HCT116 (cell line): ENCODE data around the gene GPS1. TPM values are rescaled to one million over a fixed set of nuclear protein-coding genes. Genes with fewer than 3 reads are reported as not detected.

Experiments used
- ATAC-seq: fragments of 200-7000 bp; cut with Tn5 transposase; 2 replicates; pipeline ENCODE4 v1.9.1; 2020; ENCODE audit warnings: mild to moderate bottlenecking, moderate library complexity
- BruUV-seq: library from RNA; stranded (reverse); fragments of 400-500 nt; replicated peaks from 2 replicates; lab custom pipeline; 2021; lab: Mats Ljungman, UMichigan
- CTCF ChIA-PET: fragments of 300-600 bp; sonication (Branson Sonifier 250); formaldehyde crosslinking; loops from one replicate; lab custom pipeline; 2021; ENCODE audit warnings: antibody characterized with exemption; lab: Charles Lee
- POLR2A ChIA-PET: fragments of 300-600, 350-600 bp; sonication (Branson Sonifier 250); formaldehyde crosslinking; loops from one replicate; lab custom pipeline; 2021; ENCODE audit warnings: antibody characterized with exemption; lab: Charles Lee
- RAD21 ChIA-PET, 2 experiments: fragments of 300-600 bp; sonication (Branson Sonifier 250); formaldehyde crosslinking; loops; one replicate each; lab custom pipeline; 2023; ENCODE audit warnings: low total read pairs in 2 of 2; ENCODE audit not compliant: uncharacterized antibody in 2 of 2, unreplicated experiment in 2 of 2, low non-redundant PET in 1 of 2; lab: Charles Lee
- DNase-seq: peaks from one replicate; pipeline ENCODE4 v3.0.0-alpha.2; 2010; ENCODE audit warnings: low read depth, low spot score
- H2AFZ ChIP-seq: fragments of 200-600 bp; shearing (Covaris generic), sonication (generic); 2 replicates; pipeline ENCODE4 v1.6.1; 2017; ENCODE audit warnings: low read depth, mixed run types, mixed read lengths, antibody characterized with exemption, low read length; ENCODE audit not compliant: poor library complexity, severe bottlenecking
- H3K27ac ChIP-seq: 2 replicates; pipeline ENCODE4 v1.5.1; 2012; ENCODE audit warnings: low read depth, low read length
- H3K27me3 ChIP-seq: fragments of 200-600 bp; sonication (generic); 2 replicates; pipeline ENCODE4 v1.6.1; 2016; ENCODE audit warnings: mixed run types, low read length, mixed read lengths; ENCODE audit not compliant: insufficient read depth
- H3K36me3 ChIP-seq, 2 experiments: fragments of 200-500 bp in 1 of 2; fragments of 200-600 bp in 1 of 2; sonication (Bioruptor generic) in 1 of 2; sonication (generic) in 1 of 2; 2 replicates each; pipeline versions ENCODE4 v1.5.1 to v1.6.1; 2014 to 2016; ENCODE audit warnings: low read length in 2 of 2, inconsistent platforms in 1 of 2, mixed read lengths in 1 of 2, mixed run types in 1 of 2; ENCODE audit not compliant: insufficient read depth in 2 of 2, control insufficient read depth in 1 of 2
- H3K4me1 ChIP-seq, 2 experiments: fragments of 200-600 bp in 1 of 2; sonication (generic) in 1 of 2; 2 replicates each; pipeline versions ENCODE4 v1.5.1 to v1.6.1; 2012 to 2017; ENCODE audit warnings: low read length in 2 of 2, inconsistent platforms in 1 of 2, mild to moderate bottlenecking in 1 of 2, mixed read lengths in 1 of 2, mixed run types in 1 of 2, moderate library complexity in 1 of 2; ENCODE audit not compliant: insufficient read depth in 2 of 2, control insufficient read depth in 1 of 2
- H3K4me2 ChIP-seq: fragments of 200-600 bp; sonication (generic); 2 replicates; pipeline ENCODE4 v1.6.1; 2017; ENCODE audit warnings: mixed run types, low read length, mixed read lengths
- H3K4me3 ChIP-seq, 2 experiments: fragments of 200-600 bp in 1 of 2; sonication (generic) in 1 of 2; replicated peaks in 1 of 2; 2 replicates each; pipeline ENCODE4 v1.5.1; 2011 to 2016; ENCODE audit warnings: low read length in 2 of 2, control low read depth in 1 of 2, low read depth in 1 of 2, mild to moderate bottlenecking in 1 of 2, mixed read lengths in 1 of 2, mixed run types in 1 of 2
- H3K79me2 ChIP-seq: fragments of 200-600 bp; sonication (generic); 2 replicates; pipeline ENCODE4 v1.6.1; 2017; ENCODE audit warnings: mild to moderate bottlenecking, mixed run types, low read length, moderate library complexity, mixed read lengths; ENCODE audit not compliant: insufficient read depth
- H3K9ac ChIP-seq: fragments of 200-600 bp; sonication (generic); 2 replicates; pipeline ENCODE4 v1.6.1; 2016; ENCODE audit warnings: low read length, mixed read lengths
- H3K9me2 ChIP-seq: fragments of 200-600 bp; sonication (generic), shearing (Covaris generic); 2 replicates; pipeline ENCODE4 v1.6.1; 2017; ENCODE audit warnings: mixed run types, mild to moderate bottlenecking, moderate library complexity; ENCODE audit not compliant: insufficient read depth
- H3K9me3 ChIP-seq, 2 experiments: fragments of 200-500 bp in 1 of 2; fragments of 200-600 bp in 1 of 2; sonication (Bioruptor generic) in 1 of 2; sonication (generic) in 1 of 2; 2 replicates each; pipeline ENCODE4 v1.6.1; 2014 to 2017; ENCODE audit warnings: low read length in 2 of 2, mixed read lengths in 2 of 2, inconsistent platforms in 1 of 2, low read depth in 1 of 2, mild to moderate bottlenecking in 1 of 2, mixed run types in 1 of 2, moderate library complexity in 1 of 2; ENCODE audit not compliant: control insufficient read depth in 1 of 2, insufficient read depth in 1 of 2
- H4K20me1 ChIP-seq: fragments of 200-600 bp; sonication (generic), shearing (Covaris generic); 2 replicates; pipeline ENCODE4 v1.6.1; 2017; ENCODE audit warnings: mixed run types, mild to moderate bottlenecking, moderate library complexity; ENCODE audit not compliant: insufficient read depth
- ATF3 ChIP-seq: IDR thresholded peaks from 2 replicates; pipeline ENCODE4 v1.6.1; 2012
- CBX3 ChIP-seq: IDR thresholded peaks from 2 replicates; pipeline ENCODE4 v1.6.1; 2012; ENCODE audit warnings: low read depth
- CEBPB ChIP-seq: IDR thresholded peaks from 2 replicates; pipeline ENCODE4 v1.6.1; 2012; ENCODE audit warnings: low read depth
- CTCF ChIP-seq, 3 experiments: fragments of 200-600 bp in 1 of 3; sonication (generic) in 1 of 3; IDR thresholded peaks in 2 of 3; conservative IDR thresholded peaks in 1 of 3; 2 replicates each; pipeline ENCODE4 v1.5.1; 2012 to 2017; ENCODE audit warnings: low read depth in 2 of 3, low read length in 2 of 3, antibody characterized with exemption in 1 of 3, borderline replicate concordance in 1 of 3, control low read depth in 1 of 3, mild to moderate bottlenecking in 1 of 3, mixed read lengths in 1 of 3, mixed run types in 1 of 3, moderate library complexity in 1 of 3; ENCODE audit not compliant: insufficient read depth in 1 of 3
- EGR1 ChIP-seq: IDR thresholded peaks from 2 replicates; pipeline ENCODE4 v1.6.1; 2012; ENCODE audit warnings: low read depth
- EZH2 ChIP-seq: fragments of 200-600 bp; sonication (generic); IDR thresholded peaks from 2 replicates; pipeline ENCODE4 v1.6.1; 2017; ENCODE audit warnings: antibody characterized with exemption, mixed run types
- FOSL1 ChIP-seq: IDR thresholded peaks from 2 replicates; pipeline ENCODE4 v1.6.1; 2012; ENCODE audit warnings: low read depth
- JUND ChIP-seq: IDR thresholded peaks from 2 replicates; pipeline ENCODE4 v1.6.1; 2012
- MAX ChIP-seq: IDR thresholded peaks from 2 replicates; pipeline ENCODE4 v1.6.1; 2012
- POLR2AphosphoS5 ChIP-seq: IDR thresholded peaks from 2 replicates; pipeline ENCODE4 v1.6.1; 2011; ENCODE audit warnings: mild to moderate bottlenecking, low read depth, low read length, moderate library complexity
- REST ChIP-seq: IDR thresholded peaks from 2 replicates; pipeline ENCODE4 v1.6.1; 2012; ENCODE audit warnings: low read depth
- SIN3A ChIP-seq: IDR thresholded peaks from 2 replicates; pipeline ENCODE4 v1.6.1; 2012; ENCODE audit warnings: low read depth
- SP1 ChIP-seq: IDR thresholded peaks from 2 replicates; pipeline ENCODE4 v1.6.1; 2012; ENCODE audit warnings: low read depth
- YY1 ChIP-seq: IDR thresholded peaks from 2 replicates; pipeline ENCODE4 v1.6.1; 2011; ENCODE audit warnings: low read length, low read depth, moderate library complexity, mild to moderate bottlenecking; ENCODE audit not compliant: insufficient replicate concordance; ENCODE audit errors: extremely low read depth
- ZBTB33 ChIP-seq: IDR thresholded peaks from 2 replicates; pipeline ENCODE4 v1.6.1; 2011; ENCODE audit warnings: mild to moderate bottlenecking, low read length, moderate library complexity; ENCODE audit not compliant: insufficient replicate concordance; ENCODE audit errors: extremely low read depth
- ZFX ChIP-seq: fragments of 450-650 bp; IDR thresholded peaks from 2 replicates; pipeline ENCODE4 v1.6.1; 2017
- ZNF274 ChIP-seq: fragments of 200-500 bp; sonication (Bioruptor generic); IDR thresholded peaks from 2 replicates; pipeline ENCODE4 v1.6.1; 2014; ENCODE audit warnings: mild to moderate bottlenecking, low read depth, low read length, inconsistent platforms
- intact Hi-C: fragments of 100-400 bp; cut with micrococcal nuclease; formaldehyde crosslinking; loops from 2 replicates; pipeline ENCODE4 v1.10.0; 2022
- total RNA-seq: library from RNA; stranded (reverse); gene quantifications from one replicate; pipeline ENCODE4 v1.2.1, GENCODE V29; 2021; ENCODE audit not compliant: unreplicated experiment

GPS1 gene
- total RNA-seq, 1 experiment from 2014 or later, result 205 TPM

GRCh38 chr17:82079001-82079677 is 27.4 kb downstream of the GPS1 start:
- CTCF ChIA-PET, result interaction anchor here (0.6 kb wide), 1 partner anchor 56 kb away, joined by 3 read pairs; the partner anchor contains the start of genes CENPX and LRRC45

More at GRCh38 chr17:82079001-82079677, 27.4 kb downstream of the GPS1 start:
- ChIA-PET RAD21 (no interaction called here), POLR2A (no interaction called here)
- H3K4me3 ChIP-seq, result no peak overlapping the region
- H3K9me2 ChIP-seq, result no peaks in the 10 kb centered on the region
- no peak overlapping the region for H3K27ac ChIP-seq
- H3K4me2 ChIP-seq, result no peak overlapping the region
- no peaks in the 10 kb centered on the region for H3K27me3 ChIP-seq
- BruUV-seq, result no TSS peak
- H3K9ac ChIP-seq, result no peak overlapping the region
- no peak for ATAC-seq
- intact Hi-C loops, result no loop called here
- H3K36me3 ChIP-seq, result peaks cover 43 to 49% of the 10 kb centered on the region in 2 experiments
- H2AFZ ChIP-seq, result no peak overlapping the region
- H3K79me2 ChIP-seq, result peaks cover 3% of the 10 kb centered on the region; the same call in 1 of the 2 replicates
- H3K4me1 ChIP-seq, result no peaks in the 10 kb centered on the region
- no peak for DNase-seq
- no peak for TF ChIP-seq CTCF (IDR thresholded peaks at IDR 0.05 in 2 of 3, conservative IDR thresholded peaks at IDR 0.05 in 1 of 3; ENCODE audit: borderline replicate concordance in 1 of 3, insufficient read depth in 1 of 3, low read depth in 2 of 3, low read length in 2 of 3)
- no peak for TF ChIP-seq MAX
- no peak for TF ChIP-seq ZNF274
- TF ChIP-seq EGR1, result no peak
- no peak for TF ChIP-seq ATF3
- no peak for TF ChIP-seq SP1
- no peak for TF ChIP-seq ZBTB33
- TF ChIP-seq POLR2AphosphoS5, result no peak
- no peak for TF ChIP-seq CBX3
- no peak for TF ChIP-seq SIN3A
- TF ChIP-seq REST, result no peak
- no peak for TF ChIP-seq CEBPB
- TF ChIP-seq EZH2, result no peak
- TF ChIP-seq FOSL1, result no peak
- no peak for TF ChIP-seq YY1
- TF ChIP-seq JUND, result no peak
- no peak for TF ChIP-seq ZFX
- H3K9me3 ChIP-seq, result no peaks in the 10 kb centered on the region
- peaks cover 9% of the 10 kb centered on the region; the same call in 1 of the 2 replicates for H4K20me1 ChIP-seq
